ENCODE measurements around the gene POLR1E.

Gene POLR1E

GRCh38 chr9:37538099-37538498 is 52.4 kb downstream of the POLR1E start:
- no peak for DNase-seq (ENCODE audit: low read depth, low spot score)

GRCh38 chr9:37539634-37540033 is 53.9 kb downstream of the POLR1E start:
- DNase-seq (ENCODE audit: low read depth, low spot score), result no peak

GRCh38 chr9:37540634-37541033 is 54.9 kb downstream of the POLR1E start:
- DNase-seq (ENCODE audit: low read depth, low spot score), result no peak

- DNase-seq (ENCODE audit: low read depth, low spot score), result no peak
Measured at GRCh38 chr9:37541465-37541864, 55.7 kb downstream of the POLR1E start.

GRCh38 chr9:37542488-37542887 is 56.7 kb downstream of the POLR1E start:
- no peak for DNase-seq (ENCODE audit: low read depth, low spot score)

- DNase-seq (ENCODE audit: low read depth, low spot score), result no peak
Measured at GRCh38 chr9:37542895-37543294, 57.1 kb downstream of the POLR1E start.

- DNase-seq (ENCODE audit: low read depth, low spot score), result no peak
Measured at GRCh38 chr9:37543468-37543867, 57.7 kb downstream of the POLR1E start.

- no peak for DNase-seq (ENCODE audit: low read depth, low spot score)
Measured at GRCh38 chr9:37547328-37547878, 61.7 kb downstream of the POLR1E start.

- no peak for DNase-seq (ENCODE audit: low read depth, low spot score)
Measured at GRCh38 chr9:37549527-37549926, 63.8 kb downstream of the POLR1E start.

GRCh38 chr9:37550781-37551180 is 65.0 kb downstream of the POLR1E start:
- DNase-seq (ENCODE audit: low read depth, low spot score), result no peak

GRCh38 chr9:37551468-37551867 is 65.7 kb downstream of the POLR1E start:
- DNase-seq (ENCODE audit: low read depth, low spot score), result no peak

- no peak for DNase-seq (ENCODE audit: low read depth, low spot score)
Measured at GRCh38 chr9:37551888-37552287, 66.1 kb downstream of the POLR1E start.
